Measurements from ENCODE around the gene TDP1. TPM values are rescaled to one million over a fixed set of nuclear protein-coding genes. Genes with fewer than 3 reads are reported as not detected.
"Not testable (repeated sequence)": the region's sequence is repeated elsewhere in the genome, so short reads cannot be mapped to it uniquely, and the experiment has no call there.

The TDP1 gene
- total and polyA plus RNA-seq, 7 donors = 6.0 to 11.7 (median 6.8) TPM

DNA sequence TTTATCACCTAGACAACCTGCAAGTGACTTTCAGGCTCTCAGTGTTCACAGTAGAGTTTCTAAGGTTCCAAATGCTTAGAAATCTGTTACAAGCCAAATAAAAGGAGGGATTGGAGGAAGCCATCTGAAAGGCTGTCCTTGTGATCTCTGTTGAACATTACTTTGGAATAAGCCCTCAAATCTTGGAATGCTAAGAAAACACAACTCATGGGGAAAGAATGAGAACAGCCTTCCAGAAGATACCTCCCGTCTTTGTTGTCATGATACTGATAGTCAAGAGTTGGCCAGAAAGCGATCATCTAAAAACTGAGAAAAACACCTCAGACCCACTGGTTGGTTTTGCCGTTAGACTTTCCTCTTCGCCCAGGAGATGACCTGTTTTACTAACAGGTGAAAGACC, 61.6 kb downstream of the TDP1 start:
- TF ChIP-seq POLR2A (IDR thresholded peaks at IDR 0.05) (no peak), EP300 (IDR thresholded peaks at IDR 0.05) (no peak), POLR2AphosphoS5 (IDR thresholded peaks at IDR 0.05) (no peak)
- TF ChIP-seq, protein P1, sequence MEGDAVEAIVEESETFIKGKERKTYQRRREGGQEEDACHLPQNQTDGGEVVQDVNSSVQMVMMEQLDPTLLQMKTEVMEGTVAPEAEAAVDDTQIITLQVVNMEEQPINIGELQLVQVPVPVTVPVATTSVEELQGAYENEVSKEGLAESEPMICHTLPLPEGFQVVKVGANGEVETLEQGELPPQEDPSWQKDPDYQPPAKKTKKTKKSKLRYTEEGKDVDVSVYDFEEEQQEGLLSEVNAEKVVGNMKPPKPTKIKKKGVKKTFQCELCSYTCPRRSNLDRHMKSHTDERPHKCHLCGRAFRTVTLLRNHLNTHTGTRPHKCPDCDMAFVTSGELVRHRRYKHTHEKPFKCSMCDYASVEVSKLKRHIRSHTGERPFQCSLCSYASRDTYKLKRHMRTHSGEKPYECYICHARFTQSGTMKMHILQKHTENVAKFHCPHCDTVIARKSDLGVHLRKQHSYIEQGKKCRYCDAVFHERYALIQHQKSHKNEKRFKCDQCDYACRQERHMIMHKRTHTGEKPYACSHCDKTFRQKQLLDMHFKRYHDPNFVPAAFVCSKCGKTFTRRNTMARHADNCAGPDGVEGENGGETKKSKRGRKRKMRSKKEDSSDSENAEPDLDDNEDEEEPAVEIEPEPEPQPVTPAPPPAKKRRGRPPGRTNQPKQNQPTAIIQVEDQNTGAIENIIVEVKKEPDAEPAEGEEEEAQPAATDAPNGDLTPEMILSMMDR (IDR thresholded peaks at IDR 0.05) = no peak
- WGBS, 2 donors = 96 to 97% methylated on average over 4 of the region's 4 CpGs
- Histone ChIP-seq H3K4me3 (no peak overlapping the region), H3K27me3 (no peaks in the 10 kb centered on the region), H3K36me3 (peaks cover 0 to 34% (median 2%) of the 10 kb centered on the region in 4 donors), H3K9me3 (peaks cover 0 to 2% (median 0%) of the 10 kb centered on the region in 4 donors), H3K27ac (no peak overlapping the region), H3K4me1 (no peaks in the 10 kb centered on the region)
- DNase-seq = no peak
- intact Hi-C loops (cut with DNase I) = no loop called here

DNA sequence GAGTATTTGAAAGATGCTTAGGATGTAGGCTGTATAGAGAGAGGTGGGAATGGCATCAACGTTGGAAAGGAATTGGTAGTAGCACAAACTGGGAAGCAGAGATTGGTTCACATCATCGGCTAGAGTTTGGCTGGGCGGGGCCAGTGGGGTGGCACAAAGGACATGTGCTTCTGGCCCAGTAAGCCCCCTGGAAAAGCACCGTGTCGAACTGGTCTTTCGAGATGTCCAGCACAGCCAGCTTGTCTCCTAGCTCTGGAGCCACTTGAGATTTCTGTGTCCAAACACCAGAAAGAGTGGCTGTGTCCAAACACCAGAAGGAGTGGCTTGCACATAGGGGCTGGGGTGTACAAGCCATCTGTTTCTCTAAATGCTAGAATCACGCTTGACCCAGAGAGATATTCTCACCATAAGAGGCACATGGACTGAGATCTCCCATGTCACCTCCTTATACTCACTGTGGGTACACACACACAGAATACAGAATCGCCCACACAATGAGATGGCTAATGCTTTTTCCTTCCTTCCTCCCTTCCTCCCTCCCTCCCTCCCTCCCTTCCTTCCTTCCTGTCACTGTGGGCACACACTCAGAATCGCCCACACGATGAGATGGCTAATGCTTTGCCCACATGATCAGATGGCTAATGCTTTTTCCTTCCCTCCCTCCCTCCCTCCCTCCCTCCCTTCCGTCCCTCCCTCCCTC, 64.2 kb downstream of the TDP1 start:
- 86 to 91% methylated on average over 11 of the region's 11 CpGs for WGBS, 2 donors
- H3K4me1 ChIP-seq = no peaks in the 10 kb centered on the region
- no peak overlapping the region for H3K4me3 ChIP-seq
- H3K27me3 ChIP-seq = no peaks in the 10 kb centered on the region
- H3K27ac ChIP-seq = no peak overlapping the region
- H3K9me3 ChIP-seq = peaks cover 0 to 2% (median 0%) of the 10 kb centered on the region in 4 donors
- H3K36me3 ChIP-seq = peaks cover 0 to 40% (median 4%) of the 10 kb centered on the region in 4 donors
- intact Hi-C loops (cut with DNase I) = no loop called here
- DNase-seq = no peak
- TF ChIP-seq EP300 (IDR thresholded peaks at IDR 0.05) (no peak), POLR2AphosphoS5 (IDR thresholded peaks at IDR 0.05) (no peak), POLR2A (IDR thresholded peaks at IDR 0.05) (no peak)
- TF ChIP-seq, protein P1 (IDR thresholded peaks at IDR 0.05) = no peak

DNA sequence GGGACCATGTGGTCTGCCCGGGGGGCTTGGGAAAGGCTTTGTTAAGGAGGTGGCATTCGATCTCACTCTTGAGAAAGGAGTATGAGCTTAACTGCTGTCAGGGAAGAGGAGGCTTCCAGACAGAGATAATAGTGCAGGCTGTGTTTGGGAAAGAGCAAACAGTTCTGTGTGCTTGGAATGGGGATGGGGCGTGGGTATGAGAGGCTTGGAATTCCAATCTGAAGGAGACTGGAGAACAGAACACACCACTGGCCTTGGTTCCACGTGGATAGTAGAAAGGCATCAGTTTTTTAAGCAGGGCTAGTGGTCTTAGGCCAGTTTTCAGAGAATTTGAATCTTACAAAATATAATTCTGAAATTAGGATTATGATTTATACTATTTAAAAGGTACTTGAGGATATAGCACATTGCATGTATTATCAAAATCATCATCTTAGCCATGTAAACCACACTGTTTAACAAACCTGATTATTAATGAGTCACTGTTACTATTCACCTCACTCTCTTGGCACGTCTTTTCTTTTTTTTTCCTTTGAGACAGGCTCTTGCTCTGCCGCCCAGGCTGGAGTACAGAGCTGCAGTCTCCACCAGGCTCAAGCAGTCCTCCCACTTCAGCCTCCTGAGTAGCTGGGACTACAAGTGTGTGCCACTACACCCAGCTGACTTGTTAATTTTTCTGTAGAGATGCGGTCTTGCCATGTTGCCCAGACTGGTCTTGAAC, 67.6 kb downstream of the TDP1 start:
- Histone ChIP-seq H3K27me3 (no peaks in the 10 kb centered on the region), H3K4me1 (no peaks in the 10 kb centered on the region), H3K9me3 (peaks cover 0 to 2% (median 0%) of the 10 kb centered on the region in 4 donors), H3K36me3 (peaks cover 0 to 47% (median 7%) of the 10 kb centered on the region in 4 donors), H3K27ac (no peak overlapping the region), H3K4me3 (no peak overlapping the region)
- intact Hi-C loops (cut with DNase I) = no loop called here
- 88 to 92% methylated on average over 7 of the region's 7 CpGs for WGBS, 2 donors
- TF ChIP-seq POLR2AphosphoS5 (IDR thresholded peaks at IDR 0.05) (no peak), POLR2A (IDR thresholded peaks at IDR 0.05) (no peak)
- TF ChIP-seq, protein P1 (IDR thresholded peaks at IDR 0.05) = no peak
- DNase-seq = no peak

DNA sequence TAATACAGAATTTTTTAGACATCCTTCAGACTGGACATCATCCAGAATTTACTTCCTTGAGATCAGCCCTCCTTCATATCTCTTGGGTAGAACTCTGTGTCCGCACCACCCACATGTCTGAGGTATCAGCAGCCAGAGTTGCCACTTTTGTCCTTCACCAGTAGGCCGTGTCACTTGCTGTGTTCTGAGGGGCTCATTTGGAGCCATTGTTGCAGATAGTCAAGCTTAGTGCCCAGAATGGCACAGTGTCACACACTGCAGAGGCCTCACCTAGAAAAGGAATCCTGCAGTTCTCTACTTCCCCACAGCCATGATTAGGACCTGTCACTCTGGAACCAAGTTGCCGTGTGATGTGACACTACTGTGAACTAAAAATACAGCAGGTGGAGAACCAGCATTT, 69.2 kb downstream of the TDP1 start:
- H3K36me3 ChIP-seq = peaks cover 0 to 38% (median 7%) of the 10 kb centered on the region in 4 donors
- intact Hi-C loops (cut with DNase I) = no loop called here
- WGBS, 2 donors = 94 to 95% methylated on average over 3 of the region's 3 CpGs
- no peak for DNase-seq
- no peak for TF ChIP-seq EP300 (IDR thresholded peaks at IDR 0.05)
- TF ChIP-seq, protein P1 (IDR thresholded peaks at IDR 0.05) = no peak
- H3K4me1 ChIP-seq = no peaks in the 10 kb centered on the region
- no peak overlapping the region for H3K27ac ChIP-seq
- no peak overlapping the region for H3K4me3 ChIP-seq
- no peaks in the 10 kb centered on the region for H3K27me3 ChIP-seq
- no peaks in the 10 kb centered on the region for H3K9me3 ChIP-seq

DNA sequence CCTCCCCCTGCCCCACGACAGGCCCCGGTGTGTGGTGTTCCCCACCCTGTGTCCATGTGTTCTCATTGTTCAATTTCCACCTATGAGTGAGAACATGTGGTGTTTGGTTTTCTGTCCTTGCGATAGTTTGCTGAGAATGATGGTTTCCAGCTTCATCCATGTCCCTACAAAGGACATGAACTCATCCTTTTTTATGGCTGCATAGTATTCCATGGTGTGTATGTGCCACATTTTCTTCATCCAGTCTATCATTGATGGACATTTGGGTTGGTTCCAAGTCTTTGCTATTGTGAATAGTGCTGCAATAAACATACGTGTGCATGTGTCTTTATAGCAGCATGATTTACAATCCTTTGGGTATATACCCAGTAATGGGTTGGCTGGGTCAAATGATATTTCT, 70.9 kb downstream of the TDP1 start:
- H3K27ac ChIP-seq; DNase-seq; H3K4me1 ChIP-seq; H3K9me3 ChIP-seq; H3K27me3 ChIP-seq; intact Hi-C loops (cut with DNase I); H3K4me3 ChIP-seq: not testable (repeated sequence)
- peaks cover 0 to 30% (median 6%) of the 10 kb centered on the region in 4 donors for H3K36me3 ChIP-seq
- WGBS, 2 donors = 85 to 94% methylated on average over 4 of the region's 4 CpGs
